Mammary epithelial cell (primary cell): Measurements from ENCODE around the gene SENP1.

ENCODE experiments used
- CTCF ChIP-seq, 2 donors: IDR thresholded peaks in 1 of 2; conservative IDR thresholded peaks in 1 of 2; 2 replicates each; pipeline ENCODE4 v1.5.1; 2011 to 2012; ENCODE audit warnings: inconsistent platforms in 2 of 2, low read length in 2 of 2, mild to moderate bottlenecking in 2 of 2, control low read depth in 1 of 2, low read depth in 1 of 2; ENCODE audit not compliant: insufficient read depth in 1 of 2; ENCODE audit errors: extremely low read depth in 1 of 2
- EZH2 ChIP-seq: IDR thresholded peaks from 2 replicates; pipeline ENCODE4 v1.6.1; 2012; ENCODE audit warnings: low read length, inconsistent platforms, borderline replicate concordance

DNA sequence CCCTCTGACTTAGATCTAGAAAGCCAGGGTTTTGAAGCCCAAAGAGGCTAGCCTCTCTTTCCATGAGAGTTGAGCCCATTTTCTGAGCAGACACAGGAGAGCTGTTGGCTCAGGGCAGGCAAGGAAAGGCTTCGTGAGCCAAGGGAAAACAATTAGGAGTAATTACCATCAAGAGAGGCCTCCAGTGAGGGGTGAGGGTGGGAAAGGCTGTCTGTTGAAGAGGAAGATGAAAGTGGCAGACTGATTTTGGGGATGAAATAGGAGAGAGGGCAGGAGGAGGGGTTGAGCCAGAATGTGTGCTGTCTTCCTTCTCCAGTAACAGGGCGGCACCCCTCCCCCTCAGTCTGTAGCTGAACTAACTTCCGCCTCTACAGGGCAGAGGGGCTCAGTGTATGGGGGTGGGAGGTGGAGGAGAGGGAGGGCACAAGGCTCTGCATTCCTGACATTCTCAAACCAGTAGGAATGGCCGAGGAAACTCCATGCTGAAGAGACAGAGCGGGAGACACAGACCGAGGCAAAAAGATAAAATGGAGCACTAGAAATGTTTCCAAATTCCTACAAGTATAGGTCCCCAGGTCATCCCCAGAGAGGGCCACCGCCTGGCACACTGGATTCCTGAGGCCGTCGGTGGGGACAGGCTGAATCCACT is 68.5 kb downstream of the SENP1 start:
- TF ChIP-seq EZH2 = no peak
- TF ChIP-seq CTCF (conservative IDR thresholded peaks at IDR 0.05 in 1 of 2, IDR thresholded peaks at IDR 0.05 in 1 of 2; ENCODE audit: extremely low read depth in 1 of 2, insufficient read depth in 1 of 2, low read depth in 1 of 2, low read length in 2 of 2) = no peak
